ENCODE results near the gene STX1A. TPM values are rescaled to one million over a fixed set of nuclear protein-coding genes. Genes with fewer than 3 reads are reported as not detected.

The STX1A gene
- total and polyA plus RNA-seq, 11 donors = 1.1 to 3.6 (median 1.7) TPM

- no peak for TF ChIP-seq CTCF (IDR thresholded peaks at IDR 0.05)
- no peak for TF ChIP-seq POLR2A (IDR thresholded peaks at IDR 0.05)
- H3K36me3 ChIP-seq = no peaks in the 10 kb centered on the region
- no peak overlapping the region for H3K27ac ChIP-seq
- intact Hi-C loops (cut with DNase I) = no loop called here
- 55 to 67% (median 63%) methylated on average over 4 to 5 of the region's 5 CpGs for WGBS, 4 donors
- peaks cover 0 to 11% (median 1%) of the 10 kb centered on the region in 12 donors for H3K4me1 ChIP-seq
- H3K4me3 ChIP-seq = no peak overlapping the region
- H3K27me3 ChIP-seq = peaks cover 11 to 52% (median 20%) of the 10 kb centered on the region in 9 donors
- ATAC-seq = no peak
- H3K9me3 ChIP-seq = no peaks in the 10 kb centered on the region
- DNase-seq = no peak
Measured at GRCh38 chr7:73650524-73650923, 68.9 kb downstream of the STX1A start.

- Histone ChIP-seq H3K27ac (no peak overlapping the region), H3K4me1 (peaks cover 0 to 11% (median 1%) of the 10 kb centered on the region in 12 donors), H3K4me3 (no peak overlapping the region), H3K9me3 (no peaks in the 10 kb centered on the region), H3K27me3 (peaks cover 11 to 53% (median 20%) of the 10 kb centered on the region in 9 donors), H3K36me3 (no peaks in the 10 kb centered on the region)
- TF ChIP-seq POLR2A (IDR thresholded peaks at IDR 0.05) = no peak
- no peak for TF ChIP-seq CTCF (IDR thresholded peaks at IDR 0.05)
- DNase-seq (no peak), ATAC-seq (no peak)
- WGBS, 4 donors = 39 to 47% (median 41%) methylated on average over 9 of the region's 9 CpGs
- intact Hi-C loops (cut with DNase I) = no loop called here
Measured at GRCh38 chr7:73649576-73649975, 69.9 kb downstream of the STX1A start.

MicroRNAs encoded within 50 kb of the gene (microRNA counts, 767-probe panel; counts per million panel counts)
- microRNA hsa-miR-4284 = 71.6 to 758 counts per million in 2 donors

Small RNA genes lying within 50 kb of the gene (microRNA-seq; reads per million reads assigned to microRNA genes)
- 0 reads per million in 4 donors for gene MIR4284

Other genes starting within 250 kb of the STX1A start
- 10 to 100 TPM; 30.1 to 45.0 (median 41.5) TPM for gene BAZ1B, start 197.4 kb downstream of the STX1A start, total RNA-seq
- 10 to 100 TPM; 19.0 to 31.5 TPM for gene BAZ1B, start 197.4 kb downstream of the STX1A start, polyA plus RNA-seq
- 100 to 1,000 TPM in 2 of 9 donors, 10 to 100 TPM in 7; 63.2 to 182 (median 77.9) TPM for gene BCL7B, start 162.0 kb downstream of the STX1A start, total RNA-seq
- gene BCL7B, start 162.0 kb downstream of the STX1A start, polyA plus RNA-seq = 10 to 100 TPM; 65.3 to 88.8 TPM
- gene TBL2, start 141.1 kb downstream of the STX1A start, total RNA-seq = 10 to 100 TPM in 7 of 9 donors, 1 to 10 TPM in 2; 6.8 to 24.1 (median 14.1) TPM
- gene TBL2, start 141.1 kb downstream of the STX1A start, polyA plus RNA-seq = 10 to 100 TPM in 1 of 2 donors, 1 to 10 TPM in 1; 3.5 to 27.3 TPM
- 10 to 100 TPM in 1 of 9 donors, 1 to 10 TPM in 6, under 1 TPM in 2; 0.42 to 10.1 (median 1.8) TPM for gene MLXIPL, start 95.1 kb downstream of the STX1A start, total RNA-seq
- gene MLXIPL, start 95.1 kb downstream of the STX1A start, polyA plus RNA-seq = 1 to 10 TPM; 2.0 to 5.4 TPM
- gene VPS37D, start 51.8 kb downstream of the STX1A start, total RNA-seq = 1 to 10 TPM; 1.9 to 2.9 (median 2.7) TPM
- 1 to 10 TPM; 1.1 to 2.2 TPM for gene VPS37D, start 51.8 kb downstream of the STX1A start, polyA plus RNA-seq
- gene DNAJC30, start 36.2 kb downstream of the STX1A start, total RNA-seq = 10 to 100 TPM in 6 of 9 donors, 1 to 10 TPM in 3; 6.8 to 21.1 (median 15.6) TPM
- 10 to 100 TPM in 1 of 2 donors, 1 to 10 TPM in 1; 7.2 to 14.0 TPM for gene DNAJC30, start 36.2 kb downstream of the STX1A start, polyA plus RNA-seq
- gene BUD23, start 36.1 kb downstream of the STX1A start, total RNA-seq = 10 to 100 TPM; 57.4 to 94.1 (median 68.6) TPM
- 100 to 1,000 TPM; 106 to 150 TPM for gene BUD23, start 36.1 kb downstream of the STX1A start, polyA plus RNA-seq
- 10 to 100 TPM; 17.9 to 36.9 (median 25.0) TPM for gene ABHD11, start 19.1 kb upstream of the STX1A start, total RNA-seq
- gene ABHD11, start 19.1 kb upstream of the STX1A start, polyA plus RNA-seq = 10 to 100 TPM; 21.0 to 27.7 TPM
- not detected for gene CLDN3, start 50.6 kb upstream of the STX1A start, total RNA-seq
- gene CLDN3, start 50.6 kb upstream of the STX1A start, polyA plus RNA-seq = under 1 TPM in 1 of 2 donors, not detected in 1; 0.10 TPM
- under 1 TPM in 1 of 9 donors, not detected in 8; 0.11 TPM for gene CLDN4, start 111.3 kb upstream of the STX1A start, total RNA-seq
- under 1 TPM in 1 of 2 donors, not detected in 1; 0.12 TPM for gene CLDN4, start 111.3 kb upstream of the STX1A start, polyA plus RNA-seq
- gene METTL27, start 122.8 kb upstream of the STX1A start, total RNA-seq = 1 to 10 TPM in 3 of 9 donors, under 1 TPM in 3, not detected in 3; 0.30 to 2.7 (median 0.94) TPM
- gene METTL27, start 122.8 kb upstream of the STX1A start, polyA plus RNA-seq = under 1 TPM in 1 of 2 donors, not detected in 1; 0.12 TPM
- not detected for gene TMEM270, start 141.5 kb upstream of the STX1A start, total RNA-seq
- gene TMEM270, start 141.5 kb upstream of the STX1A start, polyA plus RNA-seq = not detected

All from heart left ventricle (tissue), 16 donors.